ENCODE data around the gene DHRS2.
"Not testable (repeated sequence)": the region's sequence is repeated elsewhere in the genome, so short reads cannot be mapped to it uniquely, and the experiment has no call there.

The DHRS2 gene

GRCh38 chr14:23667134-23667533, 31.0 kb downstream of the DHRS2 start:
- H3K27ac ChIP-seq, result no peak overlapping the region
- TF ChIP-seq ZFX (IDR thresholded peaks at IDR 0.05; ENCODE audit: borderline replicate concordance) (no peak), CTCF (IDR thresholded peaks at IDR 0.05) (no peak)

- no peak overlapping the region for H3K27ac ChIP-seq
- TF ChIP-seq ZFX (IDR thresholded peaks at IDR 0.05; ENCODE audit: borderline replicate concordance) (no peak), CTCF (IDR thresholded peaks at IDR 0.05) (no peak)
Observed at GRCh38 chr14:23669441-23669840, 33.3 kb downstream of the DHRS2 start.

GRCh38 chr14:23670481-23670880, 34.3 kb downstream of the DHRS2 start:
- H3K27ac ChIP-seq, result no peak overlapping the region

GRCh38 chr14:23672200-23672599, 36.0 kb downstream of the DHRS2 start:
- TF ChIP-seq ZFX (IDR thresholded peaks at IDR 0.05; ENCODE audit: borderline replicate concordance), result no peak
- TF ChIP-seq CTCF (IDR thresholded peaks at IDR 0.05), result no peak
- H3K27ac ChIP-seq, result no peak overlapping the region

More at GRCh38 chr14:23670481-23670880, 34.3 kb downstream of the DHRS2 start:
- TF ChIP-seq CTCF (IDR thresholded peaks at IDR 0.05) (no peak), ZFX (IDR thresholded peaks at IDR 0.05; ENCODE audit: borderline replicate concordance) (no peak)

GRCh38 chr14:23675337-23675736, 39.2 kb downstream of the DHRS2 start:
- H3K27ac ChIP-seq, result no peak overlapping the region
- TF ChIP-seq CTCF (IDR thresholded peaks at IDR 0.05), result no peak
- no peak for TF ChIP-seq ZFX (IDR thresholded peaks at IDR 0.05; ENCODE audit: borderline replicate concordance)

GRCh38 chr14:23675906-23676305, 39.7 kb downstream of the DHRS2 start:
- TF ChIP-seq ZFX (IDR thresholded peaks at IDR 0.05; ENCODE audit: borderline replicate concordance) (no peak), CTCF (IDR thresholded peaks at IDR 0.05) (no peak)
- H3K27ac ChIP-seq, result no peak overlapping the region

- H3K27ac ChIP-seq, result no peak overlapping the region
- TF ChIP-seq CTCF (IDR thresholded peaks at IDR 0.05), result no peak
- no peak for TF ChIP-seq ZFX (IDR thresholded peaks at IDR 0.05; ENCODE audit: borderline replicate concordance)
Observed at GRCh38 chr14:23681337-23681736, 45.2 kb downstream of the DHRS2 start.

- not testable (repeated sequence) for H3K27ac ChIP-seq
Observed at GRCh38 chr14:23689709-23690514, 53.7 kb downstream of the DHRS2 start.

All from 22Rv1 (cell line).